Neuron (in vitro differentiated cells): ENCODE data around the gene RMND1.

Source experiments
- H2AFZ ChIP-seq: one replicate; pipeline ENCODE4 v1.6.1; 2013; ENCODE audit warnings: low read depth, mild to moderate bottlenecking, inconsistent platforms, low read length, moderate library complexity
- H3K27me3 ChIP-seq: one replicate; pipeline ENCODE4 v1.6.1; 2013; ENCODE audit warnings: low read length; ENCODE audit not compliant: insufficient read depth
- H3K36me3 ChIP-seq: one replicate; pipeline ENCODE4 v1.6.1; 2013; ENCODE audit warnings: low read length; ENCODE audit not compliant: insufficient read depth
- H3K4me1 ChIP-seq: one replicate; pipeline ENCODE4 v1.6.1; 2013; ENCODE audit warnings: low read length; ENCODE audit not compliant: insufficient read depth
- H3K4me3 ChIP-seq: 2 replicates; pipeline ENCODE4 v1.5.1; 2013; ENCODE audit warnings: mild to moderate bottlenecking, low read length, moderate library complexity
- H3K9me3 ChIP-seq: one replicate; pipeline ENCODE4 v1.6.1; 2013; ENCODE audit warnings: low read length

RMND1 gene

GRCh38 chr6:151451950-151452749 is at the start of gene RMND1:
Gene RMND1, minus strand, starts transcription at chr6:151452126. Its CDS starts 6,315 bp downstream, at chr6:151445811.
- Histone ChIP-seq H2AFZ (peak within 1 kb of the TSS; percentile 99), H3K4me1 (peaks cover 22% of the 10 kb centered on the region), H3K9me3 (peaks cover 4% of the 10 kb centered on the region), H3K27me3 (no peaks in the 10 kb centered on the region), H3K36me3 (peaks cover 7% of the 10 kb centered on the region), H3K4me3 (peak within 1 kb of the TSS; percentile 80)

GRCh38 chr6:151499551-151499950 is 47.6 kb upstream of the RMND1 start:
- Histone ChIP-seq H3K27me3 (peaks cover 6% of the 10 kb centered on the region), H3K36me3 (no peaks in the 10 kb centered on the region), H3K4me1 (peaks cover under 1% of the 10 kb centered on the region), H2AFZ (no peak overlapping the region), H3K9me3 (peaks cover 2% of the 10 kb centered on the region), H3K4me3 (no peak overlapping the region)

- peaks cover 5% of the 10 kb centered on the region for H3K4me1 ChIP-seq
- no peaks in the 10 kb centered on the region for H3K36me3 ChIP-seq
- peaks cover 3% of the 10 kb centered on the region for H3K9me3 ChIP-seq
- H3K27me3 ChIP-seq: peaks cover 12% of the 10 kb centered on the region
- no peak overlapping the region for H2AFZ ChIP-seq
- H3K4me3 ChIP-seq: no peak overlapping the region
Observed at GRCh38 chr6:151498327-151498726, 46.4 kb upstream of the RMND1 start.

- no peak overlapping the region for H2AFZ ChIP-seq
- peaks cover 5% of the 10 kb centered on the region for H3K4me1 ChIP-seq
- H3K4me3 ChIP-seq: no peak overlapping the region
- H3K27me3 ChIP-seq: peaks cover 12% of the 10 kb centered on the region
- H3K36me3 ChIP-seq: no peaks in the 10 kb centered on the region
- peaks cover 3% of the 10 kb centered on the region for H3K9me3 ChIP-seq
Observed at GRCh38 chr6:151497905-151498304, 46.0 kb upstream of the RMND1 start.

GRCh38 chr6:151495380-151495779 is 43.5 kb upstream of the RMND1 start:
- Histone ChIP-seq H3K36me3 (no peaks in the 10 kb centered on the region), H3K4me1 (peaks cover 5% of the 10 kb centered on the region), H3K4me3 (no peak overlapping the region), H3K27me3 (peaks cover 12% of the 10 kb centered on the region), H3K9me3 (peaks cover 3% of the 10 kb centered on the region), H2AFZ (no peak overlapping the region)

- Histone ChIP-seq H3K4me3 (no peak overlapping the region), H3K4me1 (peaks cover 5% of the 10 kb centered on the region), H2AFZ (no peak overlapping the region), H3K27me3 (peaks cover 12% of the 10 kb centered on the region), H3K9me3 (peaks cover 3% of the 10 kb centered on the region), H3K36me3 (no peaks in the 10 kb centered on the region)
Observed at GRCh38 chr6:151494936-151495320, 43.0 kb upstream of the RMND1 start.

GRCh38 chr6:151494235-151494935 is 42.5 kb upstream of the RMND1 start:
- peaks cover 12% of the 10 kb centered on the region for H3K27me3 ChIP-seq
- H2AFZ ChIP-seq: peak overlapping the region; percentile 21
- H3K4me1 ChIP-seq: peaks cover 5% of the 10 kb centered on the region
- H3K36me3 ChIP-seq: no peaks in the 10 kb centered on the region
- peaks cover 3% of the 10 kb centered on the region for H3K9me3 ChIP-seq
- peak overlapping the region; percentile 44 for H3K4me3 ChIP-seq

GRCh38 chr6:151493804-151494234 is 41.9 kb upstream of the RMND1 start, which contains the start of gene CCDC170:
Gene CCDC170, plus strand, starts transcription at chr6:151494017. Its CDS starts 112 bp downstream, at chr6:151494129.
- H3K9me3 ChIP-seq: peaks cover 3% of the 10 kb centered on the region
- peaks cover 12% of the 10 kb centered on the region for H3K27me3 ChIP-seq
- peak within 1 kb of the TSS; percentile 21 for H2AFZ ChIP-seq
- peak within 1 kb of the TSS; percentile 44 for H3K4me3 ChIP-seq
- no peaks in the 10 kb centered on the region for H3K36me3 ChIP-seq
- peaks cover 5% of the 10 kb centered on the region for H3K4me1 ChIP-seq

- H3K36me3 ChIP-seq: no peaks in the 10 kb centered on the region
- H3K27me3 ChIP-seq: peaks cover 12% of the 10 kb centered on the region
- H3K9me3 ChIP-seq: peaks cover 3% of the 10 kb centered on the region
- H3K4me1 ChIP-seq: peaks cover 5% of the 10 kb centered on the region
- H3K4me3 ChIP-seq: peak overlapping the region; percentile 44
- H2AFZ ChIP-seq: peak overlapping the region; percentile 21
Observed at GRCh38 chr6:151493161-151493803, 41.4 kb upstream of the RMND1 start.

GRCh38 chr6:151490996-151491395 is 39.1 kb upstream of the RMND1 start:
- Histone ChIP-seq H3K36me3 (no peaks in the 10 kb centered on the region), H3K27me3 (peaks cover 12% of the 10 kb centered on the region), H2AFZ (no peak overlapping the region), H3K9me3 (peaks cover 3% of the 10 kb centered on the region), H3K4me1 (peaks cover 5% of the 10 kb centered on the region), H3K4me3 (no peak overlapping the region)

- H3K4me1 ChIP-seq: no peaks in the 10 kb centered on the region
- no peaks in the 10 kb centered on the region for H3K36me3 ChIP-seq
- H3K4me3 ChIP-seq: no peak overlapping the region
- H3K9me3 ChIP-seq: no peaks in the 10 kb centered on the region
- H2AFZ ChIP-seq: no peak overlapping the region
- H3K27me3 ChIP-seq: no peaks in the 10 kb centered on the region
Observed at GRCh38 chr6:151488226-151488625, 36.3 kb upstream of the RMND1 start.

GRCh38 chr6:151483994-151484393 is 32.1 kb upstream of the RMND1 start:
- Histone ChIP-seq H3K27me3 (no peaks in the 10 kb centered on the region), H3K36me3 (no peaks in the 10 kb centered on the region), H2AFZ (no peak overlapping the region), H3K4me3 (no peak overlapping the region), H3K9me3 (no peaks in the 10 kb centered on the region), H3K4me1 (no peaks in the 10 kb centered on the region)

GRCh38 chr6:151482290-151482689 is 30.4 kb upstream of the RMND1 start:
- Histone ChIP-seq H3K36me3 (no peaks in the 10 kb centered on the region), H3K4me3 (no peak overlapping the region), H3K9me3 (no peaks in the 10 kb centered on the region), H2AFZ (no peak overlapping the region), H3K4me1 (no peaks in the 10 kb centered on the region), H3K27me3 (no peaks in the 10 kb centered on the region)
